GM23338 (cell line): ENCODE measurements around the gene FOXC2. TPM values are rescaled to one million over a fixed set of nuclear protein-coding genes. Genes with fewer than 3 reads are reported as not detected.

ENCODE experiments used
- ATAC-seq: fragments of 200-7000 bp; cut with Tn5 transposase; 3 replicates; pipeline ENCODE4 v1.9.1; 2020
- DNase-seq: peaks from one replicate; pipeline ENCODE4 v3.0.0-alpha.2; 2015; ENCODE audit warnings: low spot score
- H2AFZ ChIP-seq: fragments of 200-600 bp; sonication (generic); 2 replicates; pipeline ENCODE4 v1.8.0; 2016; ENCODE audit warnings: antibody characterized with exemption, mild to moderate bottlenecking, moderate library complexity
- H3F3A ChIP-seq: fragments of 200-600 bp; sonication (generic); replicated peaks from 2 replicates; pipeline ENCODE4 v1.8.0; 2017; ENCODE audit warnings: antibody characterized with exemption, mixed run types, low read depth
- H3K27ac ChIP-seq: fragments of 200-600 bp; sonication (generic); 2 replicates; pipeline ENCODE4 v1.6.1; 2016; ENCODE audit warnings: low read depth
- H3K27me3 ChIP-seq: fragments of 200-600 bp; sonication (generic); 2 replicates; pipeline ENCODE4 v1.8.0; 2016; ENCODE audit warnings: mild to moderate bottlenecking, mixed run types, moderate library complexity; ENCODE audit not compliant: insufficient read depth
- H3K36me3 ChIP-seq: fragments of 200-600 bp; sonication (generic); 2 replicates; pipeline ENCODE4 v1.8.0; 2016; ENCODE audit warnings: mild to moderate bottlenecking; ENCODE audit not compliant: insufficient read depth
- H3K4me1 ChIP-seq: fragments of 200-600 bp; sonication (generic); 2 replicates; pipeline ENCODE4 v1.8.0; 2016; ENCODE audit warnings: mild to moderate bottlenecking, moderate library complexity; ENCODE audit not compliant: insufficient read depth
- H3K4me2 ChIP-seq: fragments of 200-600 bp; sonication (generic); 2 replicates; pipeline ENCODE4 v1.7.1; 2017; ENCODE audit warnings: mixed run types
- H3K4me3 ChIP-seq: fragments of 200-600 bp; sonication (generic); 2 replicates; pipeline ENCODE4 v1.6.1; 2016; ENCODE audit warnings: mixed run types
- H3K79me2 ChIP-seq: fragments of 200-600 bp; sonication (generic); replicated peaks from 2 replicates; pipeline ENCODE4 v1.8.0; 2017; ENCODE audit warnings: mild to moderate bottlenecking; ENCODE audit not compliant: insufficient read depth
- H3K9me2 ChIP-seq: fragments of 200-600 bp; sonication (generic); 2 replicates; pipeline ENCODE4 v1.8.0; 2017; ENCODE audit not compliant: insufficient read depth
- H4K20me1 ChIP-seq: fragments of 200-600 bp; sonication (generic); replicated peaks from 2 replicates; pipeline ENCODE4 v1.8.0; 2017; ENCODE audit warnings: mild to moderate bottlenecking; ENCODE audit not compliant: insufficient read depth
- H3K27ac Mint-ChIP-seq: 2 replicates; pipeline ENCODE4 v1.8.0; 2020; ENCODE audit warnings: inconsistent platforms, mild to moderate bottlenecking, moderate library complexity, mixed read lengths
- H3K27me3 Mint-ChIP-seq: 3 replicates; pipeline ENCODE4 v1.8.0; 2022; ENCODE audit warnings: low read depth, mild to moderate bottlenecking, moderate library complexity, mixed read lengths, inconsistent platforms; ENCODE audit not compliant: insufficient read depth, poor library complexity
- H3K36me3 Mint-ChIP-seq: 3 replicates; pipeline ENCODE4 v1.8.0; 2021; ENCODE audit warnings: low read depth, mild to moderate bottlenecking, inconsistent platforms, moderate library complexity, mixed read lengths
- H3K4me1 Mint-ChIP-seq: 3 replicates; pipeline ENCODE4 v1.8.0; 2020; ENCODE audit warnings: mild to moderate bottlenecking, inconsistent platforms, mixed read lengths
- H3K4me3 Mint-ChIP-seq: 3 replicates; pipeline ENCODE4 v1.8.0; 2021; ENCODE audit warnings: moderate library complexity, mild to moderate bottlenecking, inconsistent platforms, mixed read lengths
- H3K9me3 Mint-ChIP-seq: 3 replicates; pipeline ENCODE4 v1.8.0; 2020; ENCODE audit warnings: moderate library complexity, mild to moderate bottlenecking, inconsistent platforms, mixed read lengths
- CTCF ChIP-seq, 2 experiments: fragments of 200-600 bp in 1 of 2; sonication (generic) in 1 of 2; conservative IDR thresholded peaks; 2 replicates each; pipeline versions ENCODE4 v1.5.1 to v1.6.1; 2016 to 2017; ENCODE audit warnings: antibody characterized with exemption in 2 of 2, low read depth in 2 of 2, mild to moderate bottlenecking in 2 of 2, moderate library complexity in 1 of 2
- EZH2 ChIP-seq: fragments of 200-600 bp; sonication (generic); IDR thresholded peaks from one replicate; pipeline ENCODE4 v1.8.0; 2017; ENCODE audit warnings: antibody characterized with exemption, mild to moderate bottlenecking, low read depth; ENCODE audit not compliant: unreplicated experiment
- JUNB ChIP-seq: IDR thresholded peaks from one replicate; pipeline ENCODE4 v1.6.1; 2016; ENCODE audit warnings: antibody characterized with exemption; ENCODE audit not compliant: unreplicated experiment
- NANOG ChIP-seq: IDR thresholded peaks from 2 replicates; pipeline ENCODE4 v1.6.1; 2016; ENCODE audit warnings: antibody characterized with exemption, borderline replicate concordance
- REST ChIP-seq: IDR thresholded peaks from one replicate; pipeline ENCODE4 v1.6.1; 2018; ENCODE audit warnings: antibody characterized with exemption; ENCODE audit not compliant: unreplicated experiment
- STAT1 ChIP-seq: IDR thresholded peaks from one replicate; pipeline ENCODE4 v1.6.1; 2016; ENCODE audit warnings: antibody characterized with exemption; ENCODE audit not compliant: unreplicated experiment
- ZNF462 ChIP-seq: fragments of 250-450 bp; sonication (Bioruptor Pico); IDR thresholded peaks from 2 replicates; pipeline ENCODE4 v1.5.0; 2020; ENCODE audit warnings: mild to moderate bottlenecking, moderate library complexity
- polyA plus RNA-seq: library from polyadenylated mRNA; unstranded; fragments of >200 nt; fragmentation: Nextera tagmentation; extraction: Ambion mirVana; gene quantifications from 2 replicates; pipeline ENCODE4 v1.2.1, GENCODE V29; 2016
- total RNA-seq: library from RNA; depleted of rRNA; stranded (reverse); fragments of >200 nt; shearing (Covaris generic); gene quantifications from 2 replicates; pipeline ENCODE4 v1.2.3, GENCODE V29; 2014

The FOXC2 gene
- total and polyA plus RNA-seq, 2 experiments from 2014 or later: 0.16 TPM; not detected in 1

GRCh38 chr16:86610779-86611524, 44.3 kb downstream of the FOXC2 start:
- Mint-ChIP-seq H3K4me3 (no peak overlapping the region), H3K4me1 (peaks cover 18% of the 10 kb centered on the region), H3K36me3 (no peaks in the 10 kb centered on the region), H3K27ac (no peak overlapping the region), H3K9me3 (peaks cover 1% of the 10 kb centered on the region; the same call in 1 of the 3 replicates), H3K27me3 (peaks cover 6% of the 10 kb centered on the region)
- no peaks in the 10 kb centered on the region for H3K9me2 ChIP-seq
- H3F3A ChIP-seq: no peaks in the 10 kb centered on the region
- no peak for DNase-seq
- H3K4me3 ChIP-seq: no peak overlapping the region
- no peak overlapping the region for H3K4me2 ChIP-seq
- no peaks in the 10 kb centered on the region for H3K79me2 ChIP-seq
- TF ChIP-seq EZH2: no peak
- no peak for TF ChIP-seq JUNB
- TF ChIP-seq STAT1: no peak
- TF ChIP-seq REST: no peak
- no peak for TF ChIP-seq ZNF462 (CRISPR knock-in tag)
- TF ChIP-seq CTCF (conservative IDR thresholded peaks at IDR 0.05; ENCODE audit: low read depth in 2 of 2): no peak
- TF ChIP-seq NANOG: no peak
- H2AFZ ChIP-seq: no peak overlapping the region
- no peaks in the 10 kb centered on the region for H3K36me3 ChIP-seq
- no peaks in the 10 kb centered on the region for H4K20me1 ChIP-seq
- H3K4me1 ChIP-seq: 0 out of 2 replicates have a peak, but pooled peaks cover 6% of the 10 kb centered on the region
- H3K27ac ChIP-seq: no peak overlapping the region
- ATAC-seq: no peak
- H3K27me3 ChIP-seq: no peaks in the 10 kb centered on the region
